Activated CD4-positive, CD25-positive, alpha-beta regulatory T cell treated with anti-CD3 and anti-CD28 coated beads, Interleukin-2, amount 50 U/mL, for 72 hours (primary cell): ENCODE data around the gene RNF212.
"Not testable (repeated sequence)": the region's sequence is repeated elsewhere in the genome, so short reads cannot be mapped to it uniquely, and the experiment has no call there.

Experiments used
- DNase-seq: peaks from one replicate; pipeline ENCODE4 v3.0.0; 2021

The RNF212 gene, protein sequence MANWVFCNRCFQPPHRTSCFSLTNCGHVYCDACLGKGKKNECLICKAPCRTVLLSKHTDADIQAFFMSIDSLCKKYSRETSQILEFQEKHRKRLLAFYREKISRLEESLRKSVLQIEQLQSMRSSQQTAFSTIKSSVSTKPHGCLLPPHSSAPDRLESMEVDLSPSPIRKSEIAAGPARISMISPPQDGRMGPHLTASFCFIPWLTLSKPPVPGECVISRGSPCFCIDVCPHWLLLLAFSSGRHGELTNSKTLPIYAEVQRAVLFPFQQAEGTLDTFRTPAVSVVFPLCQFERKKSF

DNA sequence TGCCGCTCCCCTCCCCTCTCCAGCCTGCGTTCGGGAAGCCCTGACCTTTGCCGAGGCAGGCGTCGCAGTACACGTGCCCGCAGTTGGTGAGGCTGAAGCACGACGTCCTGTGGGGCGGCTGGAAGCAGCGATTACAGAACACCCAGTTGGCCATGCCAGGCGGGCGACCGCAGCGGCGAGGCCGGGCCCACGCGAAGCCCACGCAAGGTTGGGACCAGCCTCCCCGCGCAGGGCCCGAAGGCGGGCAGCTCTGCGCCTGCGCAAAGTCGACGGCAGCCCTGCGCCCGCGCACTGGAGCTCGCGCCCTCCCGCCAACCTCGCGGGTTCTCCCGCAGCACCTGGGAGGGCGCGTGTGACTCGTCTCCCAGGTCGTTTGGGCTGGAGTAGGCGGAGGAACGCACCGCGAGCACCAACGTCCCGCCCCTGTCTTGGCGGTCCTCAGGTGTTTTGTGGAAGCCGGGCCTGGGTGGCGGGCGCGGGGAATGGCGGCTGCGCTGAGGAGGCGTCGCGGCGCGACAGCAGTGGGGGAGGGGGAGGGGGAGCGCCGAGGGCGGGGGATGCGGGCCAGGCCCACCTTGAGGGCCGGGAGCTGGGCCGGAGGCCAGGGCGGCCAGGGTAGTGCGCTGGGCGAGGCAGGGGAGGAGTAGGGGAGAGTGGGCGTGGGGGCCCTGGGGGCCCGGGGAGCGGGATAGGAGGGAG, at the start of gene RNF212:
Gene RNF212 (minus strand): TSS at position 254 of the 699 bp plus-strand sequence. CDS start 100 bp downstream, at position 154.
- peak; percentile 58 for DNase-seq

DNA sequence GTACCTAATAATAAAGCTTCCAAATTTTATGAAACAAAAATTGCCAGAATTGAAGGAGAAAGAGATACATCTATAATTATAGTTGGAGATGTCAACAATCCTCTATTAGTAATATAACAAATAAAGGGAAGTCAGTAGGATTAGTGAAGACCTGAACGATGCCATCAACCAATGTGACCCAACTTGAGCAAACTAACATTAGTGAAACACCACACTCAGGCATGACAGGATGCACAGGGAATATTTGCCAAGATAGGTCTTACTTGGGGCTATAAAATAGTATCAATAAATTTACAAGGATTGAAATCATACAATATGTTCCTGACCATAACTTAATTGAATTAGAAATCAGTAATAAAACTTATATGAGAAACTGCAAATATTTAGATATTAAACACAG, 47.0 kb upstream of the RNF212 start:
- no peak for DNase-seq

DNA sequence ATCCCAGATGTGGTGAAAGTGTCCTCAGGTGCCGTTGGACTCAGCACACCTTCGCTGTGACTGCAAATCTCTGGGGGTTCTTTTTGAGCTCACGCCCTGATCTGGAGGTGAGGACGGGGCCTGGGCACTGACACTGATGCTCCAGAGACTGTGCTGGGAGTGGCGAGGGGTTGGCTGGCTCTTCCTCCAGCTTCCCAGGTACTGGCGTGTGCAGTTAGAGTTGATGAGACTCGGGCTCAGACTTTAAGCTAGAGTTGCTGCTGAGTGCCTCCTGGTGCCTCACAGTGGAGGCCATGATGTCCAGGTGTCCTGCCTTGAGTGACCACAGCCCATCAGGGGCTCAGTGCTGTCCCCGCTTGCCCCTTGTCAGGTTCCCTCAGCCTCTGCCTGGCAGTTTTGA, 42.7 kb upstream of the RNF212 start:
- DNase-seq = no peak

DNA sequence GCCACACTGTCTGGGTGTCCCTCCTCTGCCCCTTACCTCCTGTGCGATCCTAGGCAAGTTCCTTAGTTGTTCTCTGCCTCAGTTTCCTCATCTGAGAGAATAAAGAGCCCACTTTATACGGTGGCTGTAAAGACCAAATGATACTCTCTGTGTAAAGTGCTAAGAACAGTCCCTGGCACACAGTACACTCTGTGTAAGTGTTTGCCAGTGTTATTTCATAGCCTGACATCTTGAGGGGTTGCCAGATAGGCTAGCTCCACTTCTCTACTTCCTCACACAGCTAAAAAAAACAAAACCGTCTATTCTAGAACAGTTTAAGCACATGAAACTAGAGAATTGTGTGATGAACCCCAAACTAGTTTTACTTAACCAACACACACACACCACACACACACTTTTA, 42.0 kb upstream of the RNF212 start:
- DNase-seq = no peak

DNA sequence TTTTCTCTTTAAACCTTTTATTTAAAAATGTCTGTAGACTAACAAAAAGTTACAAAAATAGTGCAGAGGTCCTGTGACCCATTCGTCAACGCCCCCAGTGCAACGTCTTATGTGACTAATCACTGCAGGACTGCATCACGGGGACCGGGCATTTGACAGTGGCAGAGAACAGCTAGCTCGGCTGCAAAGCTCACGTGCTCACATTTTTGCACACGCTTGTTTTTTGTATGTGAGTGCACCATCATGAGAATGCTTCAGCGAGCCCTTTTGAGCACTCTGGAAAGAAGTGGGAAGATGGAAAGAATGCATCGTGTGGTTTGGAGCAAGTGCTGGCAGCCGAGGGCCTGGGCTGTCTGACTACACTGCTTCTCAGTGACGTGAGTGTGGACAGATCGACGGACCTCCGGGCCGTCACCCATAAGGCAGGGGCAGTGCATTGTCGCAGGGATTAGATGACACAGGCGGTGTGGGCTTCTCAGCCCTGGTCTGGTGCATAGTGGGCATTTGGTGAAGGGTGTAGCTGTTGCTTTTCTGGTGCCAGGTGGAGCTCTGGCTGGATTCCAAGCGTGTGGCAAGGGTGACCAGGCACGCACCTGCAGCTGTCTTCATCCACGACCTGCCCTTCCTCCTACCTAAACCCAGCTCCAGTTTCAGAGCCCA, 41.3 kb upstream of the RNF212 start:
- DNase-seq = no peak

DNA sequence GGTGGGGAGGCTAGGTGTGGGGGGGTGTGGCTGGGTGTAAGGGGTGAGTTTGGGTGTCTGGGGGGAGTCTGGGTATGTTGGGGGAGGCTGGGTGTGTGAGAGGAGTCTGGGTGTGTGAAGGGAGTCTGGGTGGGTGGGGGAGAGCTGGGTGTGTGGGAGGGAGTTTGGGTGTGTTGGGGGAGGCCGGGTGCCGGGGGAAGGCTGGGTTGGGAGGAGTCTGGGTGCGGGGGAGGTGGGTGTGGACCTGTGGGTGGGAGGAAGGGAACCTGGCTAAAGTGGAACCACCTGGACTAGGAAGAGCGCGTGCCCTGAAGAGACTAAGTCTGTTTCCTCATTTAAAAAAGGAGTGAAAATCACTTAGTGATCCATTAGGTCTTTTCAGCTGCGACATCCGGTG, 40.8 kb upstream of the RNF212 start:
- DNase-seq = no peak

DNA sequence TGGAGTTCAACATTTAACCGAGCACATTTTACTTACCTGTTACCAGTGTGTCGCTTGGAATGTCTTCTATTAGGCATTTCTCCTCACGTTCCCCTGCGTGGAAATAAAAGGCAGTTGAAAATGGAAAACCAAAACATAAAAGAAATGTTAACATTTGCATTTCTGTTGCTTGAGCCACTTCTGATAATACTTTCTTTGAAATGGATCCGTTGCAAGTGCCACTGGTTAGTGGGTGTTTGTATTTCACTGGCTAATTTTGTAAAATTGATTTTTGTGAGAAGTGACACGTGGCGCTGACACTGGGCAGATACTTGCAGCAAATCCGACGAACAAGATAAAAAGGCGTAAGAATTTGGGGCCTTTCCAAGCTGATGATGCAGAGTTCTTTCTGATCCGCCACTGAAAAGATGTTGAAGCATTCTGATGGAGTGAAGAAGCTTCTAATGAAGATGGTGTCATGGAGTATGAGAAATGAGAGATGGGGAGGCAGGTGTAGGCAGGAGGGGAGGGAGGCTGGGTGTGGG, 40.3 kb upstream of the RNF212 start:
- DNase-seq = no peak

DNA sequence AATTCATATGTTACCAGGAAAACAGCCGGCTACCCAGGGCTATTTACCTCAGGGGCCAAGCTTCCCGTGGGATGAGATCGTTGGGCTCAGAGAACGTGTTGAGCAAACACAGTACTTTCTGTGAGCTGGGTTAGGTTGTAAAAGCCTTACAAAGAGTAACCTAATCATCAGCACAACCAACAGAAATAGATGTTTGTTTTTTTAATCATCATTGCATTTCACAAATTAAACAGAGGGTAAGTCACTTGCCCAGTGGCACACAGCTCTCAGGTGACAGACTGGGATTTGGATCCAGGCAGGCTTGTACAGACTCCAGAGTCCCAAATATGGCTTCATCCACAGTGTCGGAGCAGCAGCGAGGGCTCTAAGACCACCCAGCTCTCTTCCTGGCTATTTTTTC, 38.9 kb upstream of the RNF212 start:
- DNase-seq = no peak

DNA sequence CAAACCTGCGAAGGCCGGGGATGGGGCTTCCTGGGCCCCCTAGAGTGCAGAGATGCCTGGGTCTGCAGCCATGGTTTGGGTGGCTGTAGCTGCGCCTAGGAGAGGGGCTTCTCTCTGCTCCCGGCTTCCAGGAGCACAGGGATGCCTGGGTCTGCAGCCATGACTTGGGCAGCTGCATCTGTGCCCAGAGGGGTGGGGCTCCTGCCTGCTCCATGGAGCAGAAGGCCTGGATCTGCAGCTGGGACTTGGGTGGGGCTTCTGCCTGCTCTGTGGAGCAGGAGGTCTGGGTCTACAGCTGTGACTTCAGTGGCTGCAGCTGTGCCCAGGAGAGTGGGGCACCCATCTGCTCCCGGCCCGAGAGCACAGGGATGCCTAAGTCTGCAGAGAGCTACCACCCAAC, 38.2 kb upstream of the RNF212 start:
- DNase-seq = no peak

DNA sequence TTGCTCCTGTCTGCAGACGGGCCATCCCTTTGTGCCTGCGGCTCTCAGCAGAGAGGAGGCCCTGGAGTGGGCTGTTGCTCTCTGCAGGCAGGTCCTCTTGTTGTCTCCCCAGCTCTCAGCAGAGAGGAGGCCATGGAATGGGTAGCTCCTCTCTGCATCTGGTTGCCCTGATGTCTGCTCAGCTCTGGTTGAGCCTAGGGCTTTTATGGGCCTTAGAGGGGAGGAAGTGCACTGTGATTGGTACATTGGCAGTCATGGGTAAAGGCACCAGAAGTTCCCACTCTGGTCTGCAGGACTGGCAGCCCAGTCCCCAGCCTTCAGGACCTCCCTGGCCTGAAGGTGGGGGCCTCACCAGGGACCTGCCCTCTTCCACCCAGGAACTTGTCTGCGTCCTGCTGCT, 37.5 kb upstream of the RNF212 start:
- no peak for DNase-seq

DNA sequence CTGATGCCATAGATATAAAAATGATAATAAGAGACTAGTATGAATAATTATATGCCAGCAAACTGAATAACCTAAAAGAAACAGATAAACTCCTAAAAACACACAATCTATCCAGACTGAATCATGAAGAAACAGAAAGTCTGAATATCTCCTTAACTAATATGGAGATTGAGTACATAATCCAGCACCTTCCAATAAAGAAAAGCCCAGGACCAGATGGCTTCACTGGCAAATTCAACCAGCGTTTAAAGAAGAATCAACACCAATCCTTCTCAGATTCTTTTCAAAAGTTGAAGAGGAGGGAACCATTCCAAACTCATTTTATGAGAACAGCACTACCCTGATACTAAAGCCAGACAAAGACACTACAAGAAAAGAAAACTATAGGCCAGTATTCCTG, 26.5 kb upstream of the RNF212 start:
- no peak for DNase-seq

DNA sequence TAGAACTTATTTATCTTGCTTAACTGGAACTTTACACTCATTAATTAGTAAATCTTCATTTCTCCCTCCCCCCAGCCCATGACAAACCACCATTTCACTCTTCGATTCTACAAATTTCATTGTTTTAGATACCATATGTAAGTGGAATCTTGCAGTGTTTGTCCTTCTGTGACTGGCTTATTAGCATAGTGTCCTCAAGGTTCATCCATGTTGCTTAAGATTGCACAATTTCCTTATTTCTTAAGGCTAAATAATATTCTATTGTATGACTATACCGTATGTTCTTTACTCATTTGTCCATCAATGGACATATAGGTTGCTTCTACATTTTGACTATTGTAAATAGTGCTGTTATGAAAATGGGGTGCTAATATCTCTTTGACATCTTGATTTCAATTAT, 24.5 kb upstream of the RNF212 start:
- no peak for DNase-seq

DNA sequence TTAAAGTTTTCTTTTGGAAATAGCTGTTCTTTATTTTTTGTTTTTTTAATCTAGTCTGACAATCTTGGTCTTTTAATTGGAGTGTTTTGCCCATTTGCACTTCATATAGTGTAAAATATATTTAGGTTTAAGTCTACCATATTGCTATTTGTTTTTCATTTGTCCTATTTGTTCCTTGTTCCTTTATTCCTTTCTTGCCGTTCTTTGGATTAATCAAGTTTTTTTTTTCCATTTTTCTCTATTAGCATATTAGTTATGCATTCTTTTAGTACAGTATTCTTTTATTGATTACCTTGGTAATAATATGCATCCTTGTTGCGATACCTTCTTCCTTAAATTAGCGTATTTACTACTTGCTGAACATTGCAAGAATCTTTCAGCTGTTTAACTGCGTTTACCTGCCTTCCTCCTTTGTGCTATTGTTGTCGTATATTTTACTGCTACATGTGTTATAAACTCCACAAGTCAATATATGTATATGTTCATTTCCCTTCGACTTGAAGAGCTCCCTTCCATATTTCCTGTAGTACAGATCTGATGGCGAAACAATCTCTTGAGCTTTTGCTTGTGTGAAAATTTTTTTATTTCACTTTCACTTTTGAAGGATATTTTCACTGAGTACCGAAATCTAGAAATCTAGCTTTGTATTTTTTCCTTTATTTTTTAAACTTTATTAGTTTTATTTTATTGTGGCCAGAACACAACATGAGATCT, 23.9 kb upstream of the RNF212 start:
- no peak for DNase-seq

DNA sequence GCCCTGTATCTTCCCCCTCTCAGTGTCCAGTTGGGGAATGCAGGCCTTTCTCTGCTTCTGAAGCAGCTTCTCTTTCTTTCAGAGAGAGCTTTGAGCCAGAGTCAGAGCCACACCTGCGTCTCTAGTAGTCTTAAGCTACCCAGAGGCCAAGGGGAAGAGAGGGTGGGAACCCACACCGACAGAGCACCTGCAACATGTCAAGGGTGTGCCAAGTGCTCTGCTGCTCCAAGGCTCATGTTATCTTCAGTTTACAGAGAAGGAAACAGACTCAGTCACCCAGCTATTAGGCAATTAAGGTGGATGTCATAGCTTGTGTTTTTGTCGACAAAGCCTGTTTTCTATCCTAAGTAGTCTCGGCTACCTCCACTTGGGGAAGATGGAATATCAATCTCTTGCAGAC, 22.7 kb upstream of the RNF212 start:
- no peak for DNase-seq

DNA sequence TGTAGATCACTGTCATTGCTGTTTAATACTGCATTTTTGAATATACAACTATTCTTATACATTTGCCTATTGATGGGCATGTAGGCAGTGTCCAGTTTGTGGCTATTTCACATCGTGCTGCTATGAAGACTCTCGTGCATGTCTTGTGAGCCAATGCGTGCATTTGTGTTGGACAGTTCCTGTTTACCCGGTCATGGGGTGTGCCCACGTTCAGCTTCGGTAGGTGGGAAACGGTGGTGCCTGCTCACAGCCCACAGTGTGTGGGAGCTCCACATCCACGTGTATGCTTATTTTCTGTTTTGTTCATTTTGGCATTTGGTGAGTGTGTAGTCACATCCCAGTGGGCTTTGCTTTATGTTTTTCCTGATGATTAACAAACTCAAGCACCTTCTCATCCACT, 19.7 kb upstream of the RNF212 start:
- no peak for DNase-seq

DNA sequence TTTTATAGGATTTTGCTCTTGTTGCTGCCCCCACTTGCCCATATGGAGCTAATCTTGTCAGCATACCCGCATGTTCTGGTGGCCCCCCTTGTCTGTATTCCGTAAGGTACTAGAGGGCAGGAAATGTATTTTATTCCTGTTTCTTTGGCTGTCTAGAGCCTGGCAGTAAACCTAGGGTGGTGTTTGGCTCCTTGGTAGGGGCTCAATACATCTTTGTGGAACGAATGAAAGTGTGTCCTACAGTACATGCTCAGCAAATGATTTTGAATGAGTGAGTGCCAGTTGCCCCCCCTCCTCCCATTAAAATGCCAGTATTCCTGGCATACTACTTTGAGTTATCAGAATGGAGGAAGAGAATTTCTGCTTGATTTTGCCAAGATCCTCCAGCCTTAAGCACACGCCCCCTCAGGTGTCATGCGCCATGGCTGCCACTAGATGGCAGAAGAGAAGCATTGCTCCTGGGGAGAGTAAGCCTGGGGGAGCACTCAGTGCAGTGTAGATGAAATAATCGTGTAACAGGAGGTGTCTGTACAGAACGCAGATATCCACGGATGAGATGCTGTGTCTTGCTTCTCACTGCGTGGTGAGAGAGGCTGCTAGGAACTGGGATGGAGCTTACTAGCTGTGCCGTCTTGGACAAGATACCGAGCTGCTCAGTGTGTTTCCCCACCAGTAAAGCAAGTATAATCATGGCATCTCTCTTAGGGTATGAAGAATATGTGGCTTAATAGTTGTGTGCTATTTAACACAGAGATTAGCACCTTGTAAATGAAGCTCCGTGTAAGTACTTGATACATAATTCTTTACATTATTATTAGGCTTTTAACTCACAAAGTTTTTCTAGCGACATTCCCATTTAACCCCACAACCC, 17.2 kb upstream of the RNF212 start:
- peak; percentile 75 for DNase-seq

DNA sequence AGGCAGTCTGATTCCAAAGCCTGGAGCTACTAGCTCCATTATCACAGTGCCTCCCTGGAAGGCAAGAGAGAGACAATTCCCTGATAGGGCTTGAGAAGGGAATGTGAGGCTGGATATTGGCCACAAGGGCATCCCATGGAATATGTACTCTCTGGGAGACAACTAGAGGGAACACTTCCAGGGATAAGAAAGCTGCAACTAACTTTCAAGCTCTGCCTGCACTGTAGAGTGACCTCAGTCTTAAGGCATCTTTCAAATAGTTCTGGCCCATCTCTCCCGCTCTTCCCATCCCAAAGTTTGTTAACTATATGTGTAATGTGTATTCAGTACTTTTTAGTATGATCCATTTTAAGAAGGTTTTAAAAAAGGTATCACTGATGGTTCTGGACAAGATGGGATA, 13.1 kb upstream of the RNF212 start:
- DNase-seq = no peak

DNA sequence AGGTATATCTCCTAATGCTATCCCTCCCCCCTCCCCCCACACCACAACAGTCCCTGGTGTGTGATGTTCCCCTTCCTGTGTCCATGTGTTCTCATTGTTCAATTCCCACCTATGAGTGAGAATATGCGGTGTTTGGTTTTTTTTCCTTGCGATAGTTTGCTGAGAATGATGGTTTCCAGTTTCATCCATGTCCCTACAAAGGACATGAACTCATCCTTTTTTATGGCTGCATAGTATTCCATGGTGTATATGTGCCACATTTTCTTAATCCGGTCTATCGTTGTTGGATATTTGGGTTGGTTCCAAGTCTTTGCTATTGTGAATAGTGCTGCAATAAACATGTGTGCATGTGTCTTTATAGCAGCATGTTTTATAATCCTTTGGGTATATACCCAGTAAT, 12.1 kb upstream of the RNF212 start:
- DNase-seq = not testable (repeated sequence)

DNA sequence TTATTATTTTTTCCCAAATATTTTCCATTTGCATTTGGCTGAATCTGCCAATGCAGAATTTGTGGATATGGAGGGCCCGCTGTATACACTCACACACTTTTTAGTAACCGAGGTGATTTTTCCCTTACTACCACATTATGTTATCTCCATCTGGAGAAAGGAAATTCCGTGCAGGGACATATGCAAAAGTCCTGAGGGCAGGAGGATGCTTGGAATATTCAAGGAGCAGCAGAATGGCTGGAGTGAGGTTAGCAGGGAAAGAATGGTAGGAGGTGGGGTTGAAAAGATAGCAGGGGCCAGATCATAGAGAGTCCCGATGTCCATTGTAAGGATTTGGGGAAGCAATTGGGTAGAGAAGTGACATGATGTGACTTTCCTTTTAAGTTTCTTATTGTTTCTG, 11.5 kb upstream of the RNF212 start:
- no peak for DNase-seq

DNA sequence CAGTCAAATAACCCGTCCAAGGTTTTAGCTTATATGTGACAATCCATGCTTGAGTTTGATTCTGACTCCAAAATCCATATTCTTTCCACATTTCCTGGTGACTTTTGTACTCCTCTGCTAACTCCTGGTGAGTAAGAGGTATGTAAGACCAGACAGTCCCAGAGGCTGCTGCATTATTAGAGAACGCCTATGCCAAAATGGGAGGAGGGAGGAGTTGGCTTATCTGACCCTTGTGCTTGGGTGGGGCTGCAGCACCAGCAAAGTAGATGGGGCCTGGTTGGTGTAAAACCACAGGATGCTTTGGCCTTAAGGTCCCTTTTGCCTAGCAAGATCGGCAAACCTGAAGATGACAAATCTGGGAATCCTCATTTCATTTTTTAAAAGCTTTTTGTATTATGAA, 9.1 kb upstream of the RNF212 start:
- DNase-seq = no peak

DNA sequence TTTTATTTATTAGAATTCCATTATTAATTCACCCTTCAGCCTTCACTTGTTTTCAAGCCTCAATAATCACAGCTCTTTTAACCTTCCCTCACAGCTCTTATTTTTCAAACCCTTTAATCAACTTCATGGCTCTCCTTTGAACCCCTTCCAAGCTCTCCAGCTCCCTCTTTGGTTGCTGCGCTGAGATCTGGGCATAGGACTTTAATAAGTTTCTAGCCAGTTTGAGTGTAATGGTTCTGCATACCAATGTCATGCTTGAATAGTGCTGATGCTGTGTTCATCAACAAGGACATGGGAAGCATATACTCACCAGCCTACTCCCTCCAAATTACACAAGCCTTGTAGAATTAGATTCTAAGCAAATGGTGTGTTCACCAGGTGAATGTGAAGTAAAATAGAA, 3.5 kb upstream of the RNF212 start:
- no peak for DNase-seq

DNA sequence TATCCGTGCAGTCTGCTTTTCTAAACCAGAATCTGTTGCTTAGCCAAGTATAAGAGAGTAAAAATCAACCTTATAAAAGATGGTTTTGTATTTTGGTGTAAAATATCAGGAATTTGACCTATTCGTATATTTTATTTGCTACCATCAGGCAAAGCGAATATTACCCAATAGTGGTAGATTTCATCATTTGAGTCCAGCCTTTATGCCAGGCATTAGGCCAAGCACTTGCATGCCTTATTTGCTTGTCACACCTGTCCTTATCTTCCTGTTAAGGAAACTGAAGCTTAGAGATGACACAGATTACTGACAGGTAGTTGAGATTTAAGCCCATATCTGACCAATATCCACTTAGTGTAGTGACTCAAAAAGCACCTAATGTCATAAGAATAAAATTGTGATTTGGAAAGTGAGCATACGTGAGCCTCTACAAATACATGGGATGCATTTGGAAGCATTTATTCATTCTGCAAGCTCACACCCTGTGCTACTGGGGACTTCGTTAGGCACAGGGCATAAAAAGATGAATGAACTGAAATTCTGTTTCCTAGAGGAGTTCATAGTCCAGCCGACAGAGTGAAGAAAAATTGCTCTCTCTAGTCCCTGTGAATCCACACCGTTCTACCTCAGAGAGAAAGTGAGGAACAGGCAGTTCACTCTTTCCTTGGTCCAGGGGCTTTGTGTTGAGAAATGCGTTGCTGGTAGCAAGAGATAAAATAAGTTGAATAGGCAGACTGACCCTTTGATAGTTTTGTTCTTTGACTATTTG, 2.3 kb upstream of the RNF212 start:
- no peak for DNase-seq
